NCI-H128 (cell line): Measurements from ENCODE around the gene SPRY4.
A peak's percentile ranks its signal among the peaks of the same experiment; 100 is the strongest.
"Not testable (repeated sequence)": the region's sequence is repeated elsewhere in the genome, so short reads cannot be mapped to it uniquely, and the experiment has no call there.

Experiments used
- DNase-seq: peaks from one replicate; lab custom pipeline; 2025; ENCODE audit not compliant: unreplicated experiment; lab: John Stamatoyannopoulos, UW

The SPRY4 gene

GRCh38 chr5:142324871-142325724, at the start of gene SPRY4:
Gene SPRY4, minus strand, starts transcription at chr5:142325021. Its CDS starts 9,913 bp downstream, at chr5:142315108.
- peak; percentile 95 for DNase-seq

- no peak for DNase-seq
Measured at GRCh38 chr5:142368529-142368928, 43.7 kb upstream of the SPRY4 start.

DNA sequence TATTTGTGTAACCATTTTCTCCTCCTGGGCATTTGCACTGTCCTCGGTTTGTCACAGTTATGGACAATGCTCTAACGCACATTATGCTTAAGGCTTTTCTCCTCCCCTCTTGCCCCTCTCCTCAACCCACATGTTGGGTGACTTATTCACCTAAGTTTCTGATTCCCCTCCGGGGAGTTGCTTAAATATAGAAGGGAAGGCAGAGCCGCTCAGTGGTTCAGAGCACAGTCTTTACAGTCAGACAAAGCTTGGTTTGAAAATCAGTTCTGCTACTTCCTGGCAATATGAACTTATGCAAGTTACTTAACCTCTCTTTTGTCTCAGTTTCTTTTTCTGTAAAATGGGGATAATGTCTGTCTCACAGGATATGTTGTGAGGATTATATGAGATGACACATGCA, 41.2 kb upstream of the SPRY4 start:
- DNase-seq = no peak

GRCh38 chr5:142364251-142365145, 39.7 kb upstream of the SPRY4 start:
- DNase-seq = no peak

DNA sequence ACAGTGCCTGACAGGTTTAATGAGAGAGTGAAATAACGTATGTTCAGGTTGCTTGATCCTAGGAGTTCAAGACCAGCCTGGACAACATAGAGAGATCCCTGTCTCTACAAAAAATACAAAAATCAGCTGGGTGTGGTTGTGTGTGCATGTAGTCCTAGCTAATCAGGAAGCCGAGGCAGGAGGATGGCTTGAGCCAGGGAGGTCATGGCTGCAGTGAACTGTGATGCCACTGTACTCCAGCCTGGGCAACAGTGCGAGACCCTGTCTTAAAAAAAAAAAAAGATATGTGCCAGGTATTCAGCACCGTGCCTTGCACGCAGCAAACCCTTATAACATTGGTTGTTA, 38.8 kb upstream of the SPRY4 start:
- DNase-seq = no peak

DNA sequence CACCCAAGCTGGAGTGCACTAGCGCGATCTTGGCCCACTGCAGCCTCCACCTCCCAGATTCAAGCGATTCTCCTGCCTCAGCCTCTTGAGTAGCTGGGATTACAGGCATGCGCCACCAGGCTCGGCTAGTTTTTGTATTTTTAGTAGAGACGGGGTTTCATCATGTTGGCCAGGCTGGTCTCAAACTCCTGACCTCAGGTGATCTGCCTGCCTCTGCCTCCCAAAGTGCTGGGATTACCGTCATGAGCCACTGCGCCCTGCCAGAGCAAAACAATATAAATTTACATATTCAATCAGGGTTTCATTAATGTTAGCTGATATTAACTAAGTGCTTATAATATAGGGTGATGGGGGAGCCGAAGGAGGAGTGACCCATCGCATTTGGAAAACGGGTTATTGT, 37.4 kb upstream of the SPRY4 start:
- not testable (repeated sequence) for DNase-seq

GRCh38 chr5:142360607-142361120, 35.8 kb upstream of the SPRY4 start:
- DNase-seq = peak; percentile 3

GRCh38 chr5:142360051-142360498, 35.3 kb upstream of the SPRY4 start:
- no peak for DNase-seq

DNA sequence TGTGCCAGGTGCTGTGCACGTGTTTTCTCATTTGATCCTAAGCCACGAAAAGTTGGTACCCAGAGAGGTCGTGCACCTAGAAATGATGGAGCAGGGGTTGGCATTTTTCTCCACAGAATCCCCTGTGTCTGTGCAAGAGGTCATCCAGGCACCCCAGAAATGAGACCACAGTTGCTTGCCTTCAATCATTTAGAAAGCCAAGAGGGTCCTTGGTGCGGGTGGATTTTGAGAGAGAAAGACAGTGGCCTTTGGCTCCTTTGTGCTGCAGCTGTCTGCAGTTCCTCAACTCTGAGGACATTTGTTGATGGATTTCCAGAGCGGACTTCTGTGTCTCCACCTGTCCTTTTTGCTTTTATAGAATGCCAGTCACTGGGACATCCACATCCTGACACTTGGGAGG, 33.8 kb upstream of the SPRY4 start:
- DNase-seq = no peak

DNA sequence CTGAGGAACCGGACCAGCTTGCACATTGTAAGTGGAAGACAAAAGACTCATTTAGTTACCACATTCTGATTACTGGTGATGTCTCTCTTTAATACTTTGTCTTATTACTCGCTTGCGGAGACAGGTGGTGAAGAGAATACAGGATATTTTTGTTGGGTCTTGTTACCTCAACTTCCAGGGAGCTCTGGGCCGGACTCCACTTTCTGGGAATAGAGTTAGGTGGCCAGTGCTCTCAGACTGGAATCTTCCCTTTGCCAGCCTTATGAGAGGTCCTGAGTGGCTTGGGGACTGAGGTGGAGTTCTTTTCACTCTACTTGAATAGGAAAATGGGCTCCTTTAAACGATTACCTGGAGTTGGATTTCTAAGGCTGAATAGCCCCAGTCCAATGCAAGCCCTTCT, 33.3 kb upstream of the SPRY4 start:
- DNase-seq = no peak

DNA sequence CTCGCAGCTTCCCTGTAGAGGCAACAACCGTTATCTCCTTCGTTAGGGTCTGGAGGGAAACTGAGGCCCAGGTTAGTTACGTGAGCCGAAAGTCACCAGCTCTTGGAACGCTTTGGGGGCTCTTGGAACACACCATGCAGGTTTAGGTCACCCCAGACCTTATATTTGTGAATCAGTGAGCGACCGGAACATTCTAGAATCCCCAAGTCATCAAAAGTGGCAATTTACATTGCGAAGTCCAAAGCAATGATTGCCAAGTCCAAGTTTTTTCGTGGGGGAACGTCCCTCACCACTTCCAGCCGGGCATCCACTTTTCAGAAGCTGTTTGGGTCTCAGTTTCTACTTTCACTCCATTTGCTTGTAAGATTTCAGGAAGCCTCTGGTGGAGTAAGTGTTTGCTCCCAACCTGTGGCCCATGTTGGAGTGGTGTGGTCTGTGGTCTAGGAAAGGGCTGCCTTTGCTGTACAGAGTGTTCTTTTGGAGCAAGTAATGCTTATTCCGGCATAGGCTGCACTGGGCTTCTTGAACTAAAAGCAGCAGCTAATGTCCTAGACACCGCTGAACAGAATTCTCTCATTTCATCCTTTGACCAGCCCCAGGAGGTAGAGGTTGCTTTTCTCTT, 32.8 kb upstream of the SPRY4 start:
- DNase-seq = no peak

GRCh38 chr5:142356716-142357468, 32.1 kb upstream of the SPRY4 start:
- no peak for DNase-seq

GRCh38 chr5:142356349-142356715, 31.5 kb upstream of the SPRY4 start:
- DNase-seq = no peak

DNA sequence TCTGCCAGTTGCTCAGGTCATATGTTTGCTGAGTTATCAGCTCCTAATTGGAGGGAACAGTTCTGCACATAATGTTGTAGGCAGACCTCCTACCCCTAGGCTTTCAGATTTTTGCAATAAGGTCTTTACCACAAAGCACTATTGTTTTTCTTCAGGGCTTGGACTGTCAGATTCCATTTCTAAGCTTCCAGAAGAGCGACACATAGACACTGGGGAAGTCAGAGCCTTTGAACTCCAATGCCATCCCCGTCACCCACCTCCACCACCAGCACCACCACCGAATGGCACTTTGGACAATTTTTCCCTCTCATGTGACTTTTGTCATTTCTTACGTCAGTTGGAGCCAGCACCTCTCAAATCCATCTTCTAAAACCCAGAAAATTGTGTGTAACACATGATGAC, 28.3 kb upstream of the SPRY4 start:
- DNase-seq = no peak

DNA sequence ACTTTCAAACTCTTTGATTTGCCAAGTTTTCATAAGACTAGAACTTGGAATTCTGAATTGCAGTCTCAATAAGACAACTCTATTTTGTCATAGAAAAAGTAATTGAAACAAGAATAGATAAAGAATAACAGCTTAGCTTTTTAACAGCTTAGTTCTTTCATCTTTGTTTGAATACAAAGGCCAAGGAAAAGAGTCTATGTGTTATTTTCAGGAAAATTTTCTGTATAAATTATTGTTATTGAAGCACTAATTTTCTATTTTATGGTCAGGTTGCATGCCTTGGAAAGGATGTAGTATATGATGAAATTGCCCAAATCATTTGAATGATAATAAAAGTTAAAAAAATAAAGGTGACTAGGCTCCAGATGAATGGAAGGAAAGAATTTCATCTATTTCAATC, 25.2 kb upstream of the SPRY4 start:
- DNase-seq = no peak

DNA sequence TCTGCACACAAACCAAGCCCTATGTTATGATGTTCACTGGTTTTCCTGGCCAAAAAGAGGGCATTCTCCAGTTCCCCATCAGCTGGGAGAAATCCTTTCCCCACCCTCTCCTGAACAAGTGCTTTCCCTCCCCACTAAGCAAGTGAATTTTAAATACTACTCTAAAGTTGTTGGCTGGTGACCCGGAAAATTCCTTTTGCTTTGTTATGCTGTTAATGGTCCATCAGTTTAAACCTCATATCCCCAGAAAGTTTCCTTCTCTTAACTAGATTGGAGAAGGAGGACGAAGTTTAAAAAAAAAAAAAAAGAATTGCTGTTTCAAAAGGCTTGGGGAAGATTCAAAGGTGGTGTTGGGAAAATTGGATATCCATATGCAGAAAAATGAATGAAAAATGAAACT, 21.9 kb upstream of the SPRY4 start:
- no peak for DNase-seq

DNA sequence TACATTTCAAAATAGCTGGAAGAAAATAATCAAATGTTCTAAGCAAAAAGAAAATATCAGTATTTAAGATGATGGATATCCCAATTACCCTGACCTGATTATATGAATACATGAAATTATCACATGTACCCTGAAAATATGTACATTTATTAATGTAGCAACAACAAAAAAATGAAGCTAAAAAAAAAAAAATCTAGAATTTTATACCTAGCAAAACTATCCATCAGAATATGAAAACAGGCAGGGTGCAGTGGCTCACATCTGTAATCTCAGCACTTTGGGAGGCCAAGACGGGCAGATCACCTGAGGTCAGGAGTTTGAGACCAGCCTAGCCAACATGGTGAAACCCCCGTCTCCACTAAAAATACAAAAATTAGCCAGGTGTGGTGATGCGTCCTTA, 20.1 kb upstream of the SPRY4 start:
- DNase-seq = not testable (repeated sequence)

- no peak for DNase-seq
Measured at GRCh38 chr5:142343531-142343930, 18.7 kb upstream of the SPRY4 start.

DNA sequence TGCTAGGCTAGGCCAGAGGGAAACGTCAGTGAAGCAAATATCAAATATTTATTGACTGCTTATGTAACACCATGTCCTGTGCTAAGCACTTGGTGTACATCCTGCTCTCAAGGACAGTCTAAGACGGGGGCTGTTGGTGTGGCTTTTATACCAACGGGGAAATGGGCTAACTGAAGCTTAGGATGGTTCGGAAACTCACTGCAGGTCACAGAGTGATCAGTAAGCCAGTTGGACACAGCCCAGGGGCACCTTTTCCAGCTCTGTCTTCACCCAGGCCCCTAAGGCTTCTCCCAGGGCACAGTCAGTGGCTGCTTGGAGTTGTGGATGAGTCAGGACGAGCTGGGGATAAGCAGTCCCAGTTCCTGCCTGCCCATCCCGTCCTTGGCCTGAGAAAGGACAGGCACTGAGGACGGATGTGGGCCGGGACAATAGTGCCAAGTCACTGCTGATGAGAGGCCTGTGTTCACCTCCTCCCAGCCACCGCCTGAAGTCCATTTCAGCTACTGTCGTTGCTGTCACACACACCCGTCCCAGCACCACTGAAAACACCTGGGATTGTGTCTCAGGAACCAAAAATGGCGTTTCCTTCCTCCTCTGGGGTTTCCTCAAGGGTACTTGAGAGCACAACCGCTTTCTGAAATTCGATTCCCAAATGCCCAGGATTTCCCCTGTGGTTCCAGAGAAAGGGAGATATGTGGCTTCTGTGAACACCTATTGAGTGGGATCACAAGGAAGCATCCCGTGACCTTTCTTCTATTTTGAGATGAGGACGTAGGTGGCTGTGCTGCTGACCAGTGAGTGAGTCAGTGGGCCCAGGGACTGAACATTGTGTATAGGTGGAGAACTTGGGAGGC, 17.5 kb upstream of the SPRY4 start:
- no peak for DNase-seq

GRCh38 chr5:142339781-142340180, 15.0 kb upstream of the SPRY4 start:
- no peak for DNase-seq
